Measurements from ENCODE around the gene ATP1B3. TPM values are rescaled to one million over a fixed set of nuclear protein-coding genes. Genes with fewer than 3 reads are reported as not detected.

ATP1B3 gene
- total RNA-seq, 1 experiment from 2014 or later: 250 TPM

DNA sequence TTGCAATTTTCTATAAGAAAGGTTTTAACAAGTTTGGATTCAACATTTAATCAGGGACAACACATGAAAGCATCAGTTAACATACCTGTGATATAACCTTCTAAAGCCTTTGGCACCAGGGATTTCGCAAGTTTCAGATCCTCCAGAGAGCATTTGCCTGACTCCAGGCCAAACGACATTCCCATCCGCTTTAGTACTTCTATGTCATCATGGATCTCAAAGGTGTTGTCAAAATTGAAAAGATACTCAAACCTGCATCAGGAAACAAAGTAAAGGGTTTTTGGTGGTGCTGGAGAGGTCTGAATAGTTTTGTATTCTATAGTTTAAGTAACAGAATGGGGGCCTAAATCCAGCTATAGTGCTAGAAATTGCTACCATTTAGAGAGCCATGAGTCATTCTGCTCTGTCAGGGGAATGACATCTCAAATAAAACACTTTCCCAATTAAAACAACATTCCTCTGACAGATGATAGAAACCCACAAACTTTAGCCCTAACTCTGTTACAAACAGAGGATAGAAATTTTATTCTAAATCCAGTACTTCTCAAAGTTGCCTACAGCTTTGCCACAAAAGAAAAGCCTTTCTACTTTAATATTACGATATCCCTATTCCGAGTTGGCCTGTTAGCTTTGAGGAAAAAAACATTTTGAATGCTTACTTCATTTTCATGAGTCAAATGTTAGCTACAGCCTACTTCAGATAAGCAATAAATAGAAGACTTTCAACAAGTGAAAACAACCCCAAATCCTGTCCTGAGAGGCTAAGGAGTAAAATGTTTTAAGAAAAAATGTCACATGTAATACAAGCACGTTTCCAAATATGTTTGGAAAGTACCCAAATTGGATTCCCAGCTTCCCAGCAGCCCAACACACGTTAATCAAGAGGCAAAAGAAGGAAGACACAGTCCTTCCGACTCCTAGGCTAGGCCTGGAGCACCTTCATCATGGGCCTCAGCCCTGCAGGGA, 83.4 kb downstream of the ATP1B3 start:
- no peak for DNase-seq
- H3K4me2 ChIP-seq (ENCODE audit: insufficient read depth, insufficient read length, low read length): no peak overlapping the region
- no peak overlapping the region for H2AFZ ChIP-seq (ENCODE audit: low read length)

More for the DNA sequence above, 83.4 kb downstream of the ATP1B3 start:
- H3K4ac ChIP-seq (ENCODE audit: low read depth, low read length): no peak overlapping the region
- Mint-ChIP-seq H3K4me3 (no peak overlapping the region), H3K36me3 (ENCODE audit: insufficient read depth in 1 of 3, low read depth in 3 of 3) (peaks cover 35 to 77% (median 70%) of the 10 kb centered on the region in 3 experiments), H3K9me3 (no peaks in the 10 kb centered on the region), H3K27me3 (ENCODE audit: low read depth) (no peaks in the 10 kb centered on the region), H3K27ac (no peak overlapping the region), H3K4me1 (peaks cover 2 to 4% of the 10 kb centered on the region in 2 experiments; a peak in 2 of 4 replicates)
- no peaks in the 10 kb centered on the region for H3K79me2 ChIP-seq (ENCODE audit: insufficient read depth, low read length)
- no peak overlapping the region for H2AK5ac ChIP-seq (ENCODE audit: insufficient read length, low read length)
- H3K23me2 ChIP-seq (ENCODE audit: insufficient read length, low read depth, low read length, poor library complexity, severe bottlenecking): no peaks in the 10 kb centered on the region
- no peaks in the 10 kb centered on the region for H4K20me1 ChIP-seq (ENCODE audit: control insufficient read depth, insufficient read depth, insufficient read length)
- TF ChIP-seq, protein P1, sequence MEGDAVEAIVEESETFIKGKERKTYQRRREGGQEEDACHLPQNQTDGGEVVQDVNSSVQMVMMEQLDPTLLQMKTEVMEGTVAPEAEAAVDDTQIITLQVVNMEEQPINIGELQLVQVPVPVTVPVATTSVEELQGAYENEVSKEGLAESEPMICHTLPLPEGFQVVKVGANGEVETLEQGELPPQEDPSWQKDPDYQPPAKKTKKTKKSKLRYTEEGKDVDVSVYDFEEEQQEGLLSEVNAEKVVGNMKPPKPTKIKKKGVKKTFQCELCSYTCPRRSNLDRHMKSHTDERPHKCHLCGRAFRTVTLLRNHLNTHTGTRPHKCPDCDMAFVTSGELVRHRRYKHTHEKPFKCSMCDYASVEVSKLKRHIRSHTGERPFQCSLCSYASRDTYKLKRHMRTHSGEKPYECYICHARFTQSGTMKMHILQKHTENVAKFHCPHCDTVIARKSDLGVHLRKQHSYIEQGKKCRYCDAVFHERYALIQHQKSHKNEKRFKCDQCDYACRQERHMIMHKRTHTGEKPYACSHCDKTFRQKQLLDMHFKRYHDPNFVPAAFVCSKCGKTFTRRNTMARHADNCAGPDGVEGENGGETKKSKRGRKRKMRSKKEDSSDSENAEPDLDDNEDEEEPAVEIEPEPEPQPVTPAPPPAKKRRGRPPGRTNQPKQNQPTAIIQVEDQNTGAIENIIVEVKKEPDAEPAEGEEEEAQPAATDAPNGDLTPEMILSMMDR (conservative IDR thresholded peaks at IDR 0.05): no peak
- H4K8ac ChIP-seq (replicated peaks; ENCODE audit: insufficient read length, low read depth, low read length): no peak overlapping the region
- H3K4me1 ChIP-seq (ENCODE audit: insufficient read depth, low read length): no peaks in the 10 kb centered on the region
- H2BK5ac ChIP-seq (ENCODE audit: insufficient read length, low read length): no peak overlapping the region
- no peak overlapping the region for H2BK120ac ChIP-seq (ENCODE audit: low read depth, low read length, poor library complexity, severe bottlenecking)
- no CpG with 5 or more reads among the region's 8 CpGs for WGBS (ENCODE audit: extremely low coverage, insufficient read length, low lambda C conversion rate)
- H3K18ac ChIP-seq (ENCODE audit: insufficient read length, low read depth, low read length): no peak overlapping the region
- H3K23ac ChIP-seq (ENCODE audit: insufficient read length, low read depth, low read length): no peak overlapping the region
- H3K14ac ChIP-seq (ENCODE audit: insufficient read depth, low read length): no peak overlapping the region
- H4K91ac ChIP-seq (ENCODE audit: insufficient read length, low read depth, low read length): no peak overlapping the region
- H3K9ac ChIP-seq (ENCODE audit: extremely low read depth, insufficient read length, low read length): no peak overlapping the region
- H3T11ph ChIP-seq (ENCODE audit: low read length): no peak overlapping the region
- H3K56ac ChIP-seq (ENCODE audit: insufficient read length, low read depth, low read length): no peak overlapping the region
- no peaks in the 10 kb centered on the region for H3K79me1 ChIP-seq (ENCODE audit: insufficient read depth, low read depth, low read length, poor library complexity, severe bottlenecking)
- H2BK12ac ChIP-seq (ENCODE audit: insufficient read length, low read depth, low read length): no peak overlapping the region
- H3K27ac ChIP-seq (ENCODE audit: insufficient read length, low read depth, low read length): no peak overlapping the region
- no peak overlapping the region for H2BK20ac ChIP-seq (ENCODE audit: low read depth, low read length, poor library complexity, severe bottlenecking)
- no peak overlapping the region for H2BK15ac ChIP-seq (ENCODE audit: low read depth, low read length)
- H3K27me3 ChIP-seq (ENCODE audit: insufficient read depth, low read length): no peaks in the 10 kb centered on the region
- no peak overlapping the region for H4K5ac ChIP-seq (ENCODE audit: insufficient read length, low read depth, low read length)
- H3K9me3 ChIP-seq (ENCODE audit: control insufficient read depth, low read depth, low read length): no peaks in the 10 kb centered on the region

Data from H9 (cell line).